IMR-90 (cell line): ENCODE results near the gene GP9. TPM values are rescaled to one million over a fixed set of nuclear protein-coding genes. Genes with fewer than 3 reads are reported as not detected.

Experiments used
- ATAC-seq: fragments of 200-7000 bp; cut with Tn5 transposase; 2 replicates; pipeline ENCODE4 v1.9.1; 2020; ENCODE audit warnings: low read depth, mild to moderate bottlenecking, moderate library complexity
- BruUV-seq: library from RNA; stranded (reverse); fragments of 400-500 nt; replicated peaks from 2 replicates; lab custom pipeline; 2021; lab: Mats Ljungman, UMichigan
- CTCF ChIA-PET: fragments of 300-600 bp; formaldehyde crosslinking; extraction: SDS; loops from one replicate; lab custom pipeline; 2021; ENCODE audit warnings: antibody characterized with exemption; lab: Yijun Ruan, JAX
- POLR2A ChIA-PET: fragments of 300-600 bp; sonication (Branson Sonifier 250); formaldehyde crosslinking; loops from one replicate; lab custom pipeline; 2022; ENCODE audit warnings: antibody characterized with exemption; ENCODE audit not compliant: unreplicated experiment; lab: Charles Lee
- DNase-seq: peaks from one replicate; pipeline ENCODE4 v3.0.0; 2013
- H2AFZ ChIP-seq: replicated peaks from 2 replicates; pipeline ENCODE3; 2013; ENCODE audit warnings: low read length, mild to moderate bottlenecking; ENCODE audit not compliant: poor library complexity
- H2AK5ac ChIP-seq: 2 replicates; pipeline ENCODE4 v1.6.1; 2013; ENCODE audit warnings: low read depth, low read length, inconsistent platforms
- H2AK9ac ChIP-seq: replicated peaks from 2 replicates; pipeline ENCODE3; 2013; ENCODE audit warnings: mild to moderate bottlenecking, low read depth, low read length, moderate library complexity; ENCODE audit not compliant: poor library complexity
- H2BK120ac ChIP-seq: 2 replicates; pipeline ENCODE4 v1.6.1; 2013; ENCODE audit warnings: low read depth, low read length, inconsistent platforms
- H2BK15ac ChIP-seq: 3 replicates; pipeline ENCODE4 v1.6.1; 2013; ENCODE audit warnings: low read depth, low read length, inconsistent platforms
- H2BK20ac ChIP-seq: 2 replicates; pipeline ENCODE4 v1.6.1; 2013; ENCODE audit warnings: low read depth, mild to moderate bottlenecking, inconsistent platforms, low read length, moderate library complexity
- H2BK5ac ChIP-seq: 2 replicates; pipeline ENCODE4 v1.6.1; 2013; ENCODE audit warnings: mild to moderate bottlenecking, low read depth, low read length, inconsistent platforms; ENCODE audit not compliant: poor library complexity, severe bottlenecking
- H3K14ac ChIP-seq: replicated peaks from 2 replicates; pipeline ENCODE4 v1.6.1; 2013; ENCODE audit warnings: low read depth, low read length, inconsistent platforms
- H3K18ac ChIP-seq: 2 replicates; pipeline ENCODE4 v1.6.1; 2013; ENCODE audit warnings: low read depth, low read length, control low read depth
- H3K23ac ChIP-seq: 2 replicates; pipeline ENCODE4 v1.6.1; 2013; ENCODE audit warnings: low read depth, low read length, inconsistent platforms
- H3K27ac ChIP-seq: 2 replicates; pipeline ENCODE4 v1.5.1; 2013; ENCODE audit warnings: mild to moderate bottlenecking, control low read depth, low read length; ENCODE audit not compliant: insufficient read depth
- H3K27me3 ChIP-seq: 2 replicates; pipeline ENCODE4 v1.6.1; 2013; ENCODE audit warnings: low read length; ENCODE audit not compliant: control insufficient read depth, insufficient read depth
- H3K36me3 ChIP-seq: 2 replicates; pipeline ENCODE4 v1.6.1; 2013; ENCODE audit warnings: low read length, mixed read lengths; ENCODE audit not compliant: control insufficient read depth, insufficient read depth
- H3K4ac ChIP-seq: 2 replicates; pipeline ENCODE4 v1.6.1; 2013; ENCODE audit warnings: low read depth, low read length, inconsistent platforms
- H3K4me1 ChIP-seq: 2 replicates; pipeline ENCODE4 v1.6.1; 2013; ENCODE audit warnings: low read length, mixed read lengths; ENCODE audit not compliant: control insufficient read depth, insufficient read depth
- H3K4me2 ChIP-seq: 2 replicates; pipeline ENCODE4 v1.6.1; 2013; ENCODE audit warnings: low read depth, mild to moderate bottlenecking, control low read depth, low read length, moderate library complexity
- H3K4me3 ChIP-seq: 2 replicates; pipeline ENCODE4 v1.5.1; 2013; ENCODE audit warnings: low read depth, mild to moderate bottlenecking, control low read depth, low read length, moderate library complexity; ENCODE audit not compliant: insufficient read depth
- H3K56ac ChIP-seq: 2 replicates; pipeline ENCODE4 v1.6.1; 2013; ENCODE audit warnings: low read length, inconsistent platforms; ENCODE audit not compliant: insufficient read depth; ENCODE audit errors: extremely low read depth
- H3K79me1 ChIP-seq, 2 experiments: 2 replicates each; pipeline ENCODE4 v1.6.1; 2013; ENCODE audit warnings: low read length in 2 of 2, inconsistent platforms in 1 of 2, low read depth in 1 of 2
- H3K9ac ChIP-seq: 2 replicates; pipeline ENCODE4 v1.6.1; 2013; ENCODE audit warnings: low read depth, low read length, control low read depth
- H3K9me1 ChIP-seq: 2 replicates; pipeline ENCODE4 v1.6.1; 2013; ENCODE audit warnings: low read length, inconsistent platforms; ENCODE audit not compliant: insufficient read depth
- H3K9me3 ChIP-seq: 2 replicates; pipeline ENCODE4 v1.6.1; 2013; ENCODE audit warnings: low read length; ENCODE audit not compliant: control insufficient read depth, insufficient read depth
- H4K20me1 ChIP-seq: 2 replicates; pipeline ENCODE4 v1.6.1; 2013; ENCODE audit warnings: low read length, inconsistent platforms; ENCODE audit not compliant: insufficient read depth
- H4K5ac ChIP-seq: 2 replicates; pipeline ENCODE4 v1.6.1; 2013; ENCODE audit warnings: mild to moderate bottlenecking, low read depth, low read length, control low read depth
- H4K8ac ChIP-seq, 2 experiments: 2 replicates each; pipeline ENCODE4 v1.6.1; 2013; ENCODE audit warnings: low read depth in 2 of 2, low read length in 2 of 2, control low read depth in 1 of 2, inconsistent platforms in 1 of 2
- H4K91ac ChIP-seq: 2 replicates; pipeline ENCODE4 v1.6.1; 2013; ENCODE audit warnings: low read depth, low read length, inconsistent platforms; ENCODE audit not compliant: insufficient read depth
- BHLHE40 ChIP-seq: fragments of 150-350 bp; IDR thresholded peaks from 2 replicates; pipeline ENCODE4 v1.6.1; 2016; ENCODE audit warnings: mild to moderate bottlenecking, low read depth, low read length
- CHD1 ChIP-seq: IDR thresholded peaks from 2 replicates; pipeline ENCODE4 v1.6.1; 2012; ENCODE audit warnings: low read depth, low read length, improper control_type of control experiment
- FOS ChIP-seq: fragments of 150-350 bp; IDR thresholded peaks from 2 replicates; pipeline ENCODE4 v1.6.1; 2016; ENCODE audit warnings: low read depth, low read length
- MAZ ChIP-seq: IDR thresholded peaks from 2 replicates; pipeline ENCODE4 v1.6.1; 2012; ENCODE audit warnings: low read depth, mild to moderate bottlenecking, low read length, improper control_type of control experiment, moderate library complexity, borderline replicate concordance
- MXI1 ChIP-seq: IDR thresholded peaks from 2 replicates; pipeline ENCODE4 v1.6.1; 2012; ENCODE audit warnings: low read depth, mild to moderate bottlenecking, low read length, moderate library complexity, borderline replicate concordance
- NFE2L2 ChIP-seq: fragments of 150-350 bp; IDR thresholded peaks from 2 replicates; pipeline ENCODE4 v1.6.1; 2016; ENCODE audit warnings: low read depth, mild to moderate bottlenecking, low read length
- POLR2A ChIP-seq: IDR thresholded peaks from 2 replicates; pipeline ENCODE4 v1.6.1; 2012; ENCODE audit warnings: mild to moderate bottlenecking, low read depth, low read length
- RAD21 ChIP-seq: IDR thresholded peaks from 2 replicates; pipeline ENCODE4 v1.6.1; 2012; ENCODE audit warnings: low read length, improper control_type of control experiment
- RCOR1 ChIP-seq: IDR thresholded peaks from 2 replicates; pipeline ENCODE4 v1.6.1; 2012; ENCODE audit warnings: mild to moderate bottlenecking, low read length, improper control_type of control experiment; ENCODE audit not compliant: insufficient replicate concordance
- RFX5 ChIP-seq: IDR thresholded peaks from 2 replicates; pipeline ENCODE4 v1.8.0; 2012; ENCODE audit warnings: low read depth, mild to moderate bottlenecking, low read length, moderate library complexity
- SMC3 ChIP-seq: fragments of 150-350 bp; IDR thresholded peaks from 2 replicates; pipeline ENCODE4 v1.6.1; 2016; ENCODE audit warnings: low read depth, mild to moderate bottlenecking, antibody characterized with exemption, low read length, moderate library complexity
- WGBS, 2 experiments: methylation state at CpG; one replicate each; pipeline versions ENCODE4 v1.1.5 to v1.1.7; 2013; ENCODE audit warnings: missing lambda C conversion rate in 2 of 2; ENCODE audit not compliant: insufficient read length in 1 of 2; ENCODE audit errors: extremely low coverage in 2 of 2; 5-methylcytosine and 5-hydroxymethylcytosine counted together
- dilution Hi-C: fragments of 300-500 bp; cut with HindIII; formaldehyde crosslinking; loops from one replicate; pipeline ENCODE4 v1.14.3; 2018; ENCODE audit warnings: low sequenced_read_pairs; ENCODE audit not compliant: unreplicated experiment
- in situ Hi-C: fragments of 300-500 bp; cut with MboI; formaldehyde crosslinking; loops from 3 replicates; pipeline ENCODE4 v1.14.3; 2019; ENCODE audit warnings: low sequenced_read_pairs, inconsistent platforms, mixed read lengths
- intact Hi-C: fragments of 100-400 bp; cut with micrococcal nuclease; formaldehyde crosslinking; loops from 2 replicates; pipeline ENCODE4 v1.10.0; 2022
- polyA plus RNA-seq, 3 experiments: library from polyadenylated mRNA; depleted of rRNA; stranded (reverse); fragments of >200 nt; gene quantifications; 2 replicates each; pipeline ENCODE4 v1.2.3, GENCODE V29; 2012; ENCODE audit warnings: low replicate concordance in 1 of 3
- total RNA-seq: library from RNA; depleted of rRNA; stranded (reverse); fragments of >200 nt; gene quantifications from 2 replicates; pipeline ENCODE4 v1.2.3, GENCODE V29; 2012
- TF ChIP-seq, protein P1 (sequence below): fragments of 150-350 bp; IDR thresholded peaks from 2 replicates; pipeline ENCODE4 v1.6.1; 2016; ENCODE audit warnings: low read depth, mild to moderate bottlenecking, low read length, moderate library complexity, borderline replicate concordance
- TF ChIP-seq, protein P2 (sequence below): conservative IDR thresholded peaks from 2 replicates; pipeline ENCODE4 v1.5.1; 2012; ENCODE audit warnings: mild to moderate bottlenecking, low read depth, low read length, improper control_type of control experiment
- TF ChIP-seq, protein P3 (sequence below): fragments of 150-350 bp; IDR thresholded peaks from 2 replicates; pipeline ENCODE4 v1.6.1; 2017; ENCODE audit warnings: mild to moderate bottlenecking, antibody characterized with exemption, low read length, low read depth

Gene GP9
- total and polyA plus RNA-seq, 2 of the 4 experiments (the other 2 are of a cell fraction) = not detected

DNA sequence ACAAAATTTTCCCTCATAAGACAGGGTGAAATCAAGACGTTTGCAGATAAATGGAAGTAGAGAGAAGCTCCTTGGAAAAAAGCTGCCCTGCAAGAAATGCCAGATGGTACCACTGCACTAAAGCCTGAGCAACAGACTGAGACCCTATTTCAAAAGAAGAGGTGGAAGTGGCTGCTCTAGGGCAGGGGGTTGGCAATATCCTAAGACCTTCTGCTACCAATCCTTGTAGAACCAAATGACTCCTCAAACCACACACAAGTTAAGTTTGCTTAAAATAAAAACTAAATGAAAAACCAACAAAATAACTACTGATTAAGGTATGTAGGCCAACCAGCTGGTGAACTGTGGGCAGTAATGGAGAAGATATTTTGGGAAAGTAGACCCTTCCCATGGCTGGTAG is 39.7 kb downstream of the GP9 start:
- Histone ChIP-seq H3K9ac (no peak overlapping the region), H3K9me1 (peaks cover 12% of the 10 kb centered on the region; the same call in 1 of the 2 replicates), H3K4me2 (no peak overlapping the region), H3K36me3 (peaks cover 9% of the 10 kb centered on the region), H3K79me1 (peaks cover 29 to 73% of the 10 kb centered on the region in 2 experiments), H4K5ac (no peak overlapping the region), H2AK9ac (no peak overlapping the region), H3K9me3 (no peaks in the 10 kb centered on the region), H3K14ac (no peak overlapping the region), H4K91ac (no peak overlapping the region), H3K18ac (no peak overlapping the region), H3K27me3 (no peaks in the 10 kb centered on the region), H2BK15ac (no peak overlapping the region), H2AK5ac (no peak overlapping the region), H3K4ac (no peak overlapping the region), H3K23ac (no peak overlapping the region), H2BK120ac (no peak overlapping the region), H2BK5ac (no peak overlapping the region), H3K4me3 (no peak overlapping the region), H3K4me1 (no peaks in the 10 kb centered on the region), H3K27ac (no peak overlapping the region), H3K56ac (no peak overlapping the region), H2AFZ (no peak overlapping the region), H4K20me1 (peaks cover 74% of the 10 kb centered on the region), H4K8ac (no peak overlapping the region), H2BK20ac (no peak overlapping the region)
- BruUV-seq = no TSS peak
- intact Hi-C loops = no loop called here
- no peak for ATAC-seq
- DNase-seq = no peak
- POLR2A ChIA-PET = no interaction called here
- in situ Hi-C loops = no loop called here
- dilution Hi-C loops = no loop called here
- TF ChIP-seq RAD21 = no peak
- no peak for TF ChIP-seq RCOR1
- TF ChIP-seq MAZ = no peak
- TF ChIP-seq CHD1 = no peak
- TF ChIP-seq BHLHE40 = no peak
- TF ChIP-seq MXI1 = no peak
- TF ChIP-seq SMC3 = no peak
- TF ChIP-seq, protein P1, sequence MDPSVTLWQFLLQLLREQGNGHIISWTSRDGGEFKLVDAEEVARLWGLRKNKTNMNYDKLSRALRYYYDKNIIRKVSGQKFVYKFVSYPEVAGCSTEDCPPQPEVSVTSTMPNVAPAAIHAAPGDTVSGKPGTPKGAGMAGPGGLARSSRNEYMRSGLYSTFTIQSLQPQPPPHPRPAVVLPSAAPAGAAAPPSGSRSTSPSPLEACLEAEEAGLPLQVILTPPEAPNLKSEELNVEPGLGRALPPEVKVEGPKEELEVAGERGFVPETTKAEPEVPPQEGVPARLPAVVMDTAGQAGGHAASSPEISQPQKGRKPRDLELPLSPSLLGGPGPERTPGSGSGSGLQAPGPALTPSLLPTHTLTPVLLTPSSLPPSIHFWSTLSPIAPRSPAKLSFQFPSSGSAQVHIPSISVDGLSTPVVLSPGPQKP = no peak
- no peak for TF ChIP-seq FOS
- TF ChIP-seq, protein P2, sequence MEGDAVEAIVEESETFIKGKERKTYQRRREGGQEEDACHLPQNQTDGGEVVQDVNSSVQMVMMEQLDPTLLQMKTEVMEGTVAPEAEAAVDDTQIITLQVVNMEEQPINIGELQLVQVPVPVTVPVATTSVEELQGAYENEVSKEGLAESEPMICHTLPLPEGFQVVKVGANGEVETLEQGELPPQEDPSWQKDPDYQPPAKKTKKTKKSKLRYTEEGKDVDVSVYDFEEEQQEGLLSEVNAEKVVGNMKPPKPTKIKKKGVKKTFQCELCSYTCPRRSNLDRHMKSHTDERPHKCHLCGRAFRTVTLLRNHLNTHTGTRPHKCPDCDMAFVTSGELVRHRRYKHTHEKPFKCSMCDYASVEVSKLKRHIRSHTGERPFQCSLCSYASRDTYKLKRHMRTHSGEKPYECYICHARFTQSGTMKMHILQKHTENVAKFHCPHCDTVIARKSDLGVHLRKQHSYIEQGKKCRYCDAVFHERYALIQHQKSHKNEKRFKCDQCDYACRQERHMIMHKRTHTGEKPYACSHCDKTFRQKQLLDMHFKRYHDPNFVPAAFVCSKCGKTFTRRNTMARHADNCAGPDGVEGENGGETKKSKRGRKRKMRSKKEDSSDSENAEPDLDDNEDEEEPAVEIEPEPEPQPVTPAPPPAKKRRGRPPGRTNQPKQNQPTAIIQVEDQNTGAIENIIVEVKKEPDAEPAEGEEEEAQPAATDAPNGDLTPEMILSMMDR = no peak
- no peak for TF ChIP-seq POLR2A
- TF ChIP-seq NFE2L2 = no peak
- TF ChIP-seq, protein P3, sequence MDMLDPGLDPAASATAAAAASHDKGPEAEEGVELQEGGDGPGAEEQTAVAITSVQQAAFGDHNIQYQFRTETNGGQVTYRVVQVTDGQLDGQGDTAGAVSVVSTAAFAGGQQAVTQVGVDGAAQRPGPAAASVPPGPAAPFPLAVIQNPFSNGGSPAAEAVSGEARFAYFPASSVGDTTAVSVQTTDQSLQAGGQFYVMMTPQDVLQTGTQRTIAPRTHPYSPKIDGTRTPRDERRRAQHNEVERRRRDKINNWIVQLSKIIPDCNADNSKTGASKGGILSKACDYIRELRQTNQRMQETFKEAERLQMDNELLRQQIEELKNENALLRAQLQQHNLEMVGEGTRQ = no peak
- TF ChIP-seq RFX5 = no peak
- CTCF ChIA-PET = no interaction called here
- no CpG with 5 or more reads among the region's 1 CpG for WGBS, 2 experiments
